Left lung (tissue), 10 donors: ENCODE data around the gene FRMD5. TPM values are rescaled to one million over a fixed set of nuclear protein-coding genes. Genes with fewer than 3 reads are reported as not detected.

ENCODE experiments used
- ATAC-seq: fragments of 200-7000 bp; cut with Tn5 transposase; one replicate; pipeline ENCODE4 v1.9.1; 2020; ENCODE audit warnings: moderate library complexity
- DNase-seq, 4 donors: peaks; one replicate each; pipeline ENCODE4 v3.0.0-alpha.2; 2013 to 2020
- H3K27ac ChIP-seq, 2 donors: fragments of 200-600 bp; sonication (generic) in 1 of 2; one replicate each; pipeline versions ENCODE4 v1.5.0 to v1.8.0; 2020 to 2021
- H3K27me3 ChIP-seq, 2 donors: fragments of 200-600 bp; sonication (generic) in 1 of 2; one replicate each; pipeline versions ENCODE4 v1.5.0 to v1.8.0; 2020 to 2021
- H3K36me3 ChIP-seq, 2 donors: fragments of 200-600 bp; sonication (generic) in 1 of 2; one replicate each; pipeline versions ENCODE4 v1.5.0 to v1.8.0; 2020 to 2021
- H3K4me1 ChIP-seq, 2 donors: fragments of 200-600 bp; one replicate each; pipeline ENCODE4 v1.8.0; 2021
- H3K4me3 ChIP-seq, 2 donors: fragments of 200-600 bp; sonication (generic) in 1 of 2; one replicate each; pipeline versions ENCODE4 v1.5.0 to v1.8.0; 2020 to 2021; ENCODE audit warnings: mild to moderate bottlenecking in 1 of 2
- H3K9me3 ChIP-seq, 2 donors: fragments of 200-600 bp; sonication (generic) in 1 of 2; one replicate each; pipeline versions ENCODE4 v1.5.0 to v1.8.0; 2020 to 2021
- intact Hi-C, 2 donors: fragments of 100-400 bp; cut with DNase I; formaldehyde crosslinking; loops; one replicate each; pipeline versions ENCODE4 v1.11.2 to v1.14.2; 2022
- polyA plus RNA-seq, 6 donors: library from polyadenylated mRNA; unstranded; fragments of 120-200 nt; gene quantifications; one replicate each; pipeline ENCODE4 v1.2.1, GENCODE V29; 2013; ENCODE audit not compliant: insufficient read length in 6 of 6
- total RNA-seq, 2 donors: library from RNA; stranded (reverse); fragmentation: NEBNext Ultra II Directional; extraction: Animal tissue kit (Norgen Biotek cat#: 25700); gene quantifications; one replicate each; pipeline ENCODE4 v1.2.1, GENCODE V29; 2021
- TF ChIP-seq, protein P1 (sequence below), 2 donors: fragments of 200-600 bp; sonication (generic) in 1 of 2; IDR thresholded peaks; one replicate each; pipeline versions ENCODE4 v1.5.0 to v1.8.0; 2021; ENCODE audit warnings: antibody characterized with exemption in 2 of 2
- donor health status: DM: no; HTN: yes; CAD: no.
- donor health status: DM: no; HTN: no; CAD: no.

FRMD5 gene
- total and polyA plus RNA-seq, 8 donors, result 1.5 to 4.4 (median 2.3) TPM

DNA sequence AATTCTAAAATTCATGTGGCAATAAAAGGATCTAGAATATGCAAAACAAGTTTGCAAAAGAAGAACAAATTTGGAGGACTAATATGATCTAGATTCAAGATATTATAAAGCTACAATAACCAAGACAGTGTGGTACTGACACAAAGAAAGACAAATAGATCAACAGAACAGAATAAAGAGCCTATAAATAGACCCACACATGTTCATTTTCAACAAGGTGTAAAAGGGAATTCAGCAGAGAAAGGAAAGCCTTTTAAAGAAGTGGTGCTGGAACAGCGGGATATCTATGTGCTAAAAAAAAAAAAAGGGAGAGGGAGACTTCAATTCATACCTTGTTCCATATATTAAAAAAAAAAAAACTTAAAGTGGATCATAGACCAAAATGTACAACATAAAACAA is 219.3 kb downstream of the FRMD5 start:
- intact Hi-C loops, result no loop called here
- H3K4me3 ChIP-seq, result no peak overlapping the region
- TF ChIP-seq, protein P1, sequence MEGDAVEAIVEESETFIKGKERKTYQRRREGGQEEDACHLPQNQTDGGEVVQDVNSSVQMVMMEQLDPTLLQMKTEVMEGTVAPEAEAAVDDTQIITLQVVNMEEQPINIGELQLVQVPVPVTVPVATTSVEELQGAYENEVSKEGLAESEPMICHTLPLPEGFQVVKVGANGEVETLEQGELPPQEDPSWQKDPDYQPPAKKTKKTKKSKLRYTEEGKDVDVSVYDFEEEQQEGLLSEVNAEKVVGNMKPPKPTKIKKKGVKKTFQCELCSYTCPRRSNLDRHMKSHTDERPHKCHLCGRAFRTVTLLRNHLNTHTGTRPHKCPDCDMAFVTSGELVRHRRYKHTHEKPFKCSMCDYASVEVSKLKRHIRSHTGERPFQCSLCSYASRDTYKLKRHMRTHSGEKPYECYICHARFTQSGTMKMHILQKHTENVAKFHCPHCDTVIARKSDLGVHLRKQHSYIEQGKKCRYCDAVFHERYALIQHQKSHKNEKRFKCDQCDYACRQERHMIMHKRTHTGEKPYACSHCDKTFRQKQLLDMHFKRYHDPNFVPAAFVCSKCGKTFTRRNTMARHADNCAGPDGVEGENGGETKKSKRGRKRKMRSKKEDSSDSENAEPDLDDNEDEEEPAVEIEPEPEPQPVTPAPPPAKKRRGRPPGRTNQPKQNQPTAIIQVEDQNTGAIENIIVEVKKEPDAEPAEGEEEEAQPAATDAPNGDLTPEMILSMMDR (IDR thresholded peaks at IDR 0.05), result no peak
- ATAC-seq (no peak), DNase-seq (no peak)
- peaks cover 0 to 4% of the 10 kb centered on the region in 2 donors for H3K9me3 ChIP-seq
- H3K27me3 ChIP-seq, result peaks cover 0 to 5% of the 10 kb centered on the region in 2 donors
- H3K36me3 ChIP-seq, result no peaks in the 10 kb centered on the region
- H3K27ac ChIP-seq, result no peak overlapping the region
- no peaks in the 10 kb centered on the region for H3K4me1 ChIP-seq

DNA sequence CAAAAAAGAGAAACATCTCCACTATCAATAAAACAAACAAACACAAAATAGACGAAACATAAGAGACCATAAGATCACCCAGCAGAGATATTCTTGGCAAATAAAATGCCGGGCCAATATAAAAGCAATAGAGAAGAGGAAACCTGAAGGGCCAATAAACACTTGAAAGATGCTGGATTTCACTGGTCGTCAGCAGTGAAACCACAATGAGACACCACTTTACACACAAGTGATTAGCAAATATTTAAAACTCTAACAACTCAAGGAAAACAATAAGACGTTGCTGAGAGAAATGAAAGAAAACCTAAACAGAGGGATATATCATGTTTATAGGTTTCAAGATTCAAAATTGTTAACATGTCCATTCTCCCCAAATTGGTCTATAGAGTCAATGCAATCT is 219.7 kb downstream of the FRMD5 start:
- H3K4me3 ChIP-seq, result no peak overlapping the region
- H3K9me3 ChIP-seq, result peaks cover 0 to 4% of the 10 kb centered on the region in 2 donors
- ATAC-seq (no peak), DNase-seq (no peak)
- no peaks in the 10 kb centered on the region for H3K4me1 ChIP-seq
- H3K27ac ChIP-seq, result no peak overlapping the region
- no peaks in the 10 kb centered on the region for H3K36me3 ChIP-seq
- TF ChIP-seq, protein P1 (IDR thresholded peaks at IDR 0.05), result no peak
- intact Hi-C loops, result no loop called here
- peaks cover 0 to 5% of the 10 kb centered on the region in 2 donors for H3K27me3 ChIP-seq

DNA sequence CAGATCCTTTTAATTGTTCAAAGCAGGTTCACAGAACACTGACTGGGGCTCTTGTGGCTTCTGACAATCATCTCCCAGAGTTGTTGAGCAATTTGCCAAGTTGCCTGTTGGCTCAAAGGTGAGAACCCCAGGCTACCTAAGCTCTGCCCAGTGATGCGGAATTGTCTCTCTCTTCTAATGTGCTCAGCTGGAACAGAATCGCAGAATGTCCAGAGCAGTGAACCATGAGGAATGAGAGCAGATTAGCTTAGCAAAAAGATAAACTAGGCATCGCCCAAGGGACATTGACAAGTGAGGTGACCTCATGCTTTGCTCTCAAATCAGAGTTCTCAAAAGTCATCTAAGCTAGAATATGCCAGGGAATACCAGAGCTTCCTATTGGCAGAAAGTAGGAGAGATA is 220.2 kb downstream of the FRMD5 start:
- ATAC-seq (no peak), DNase-seq (no peak)
- Histone ChIP-seq H3K27me3 (peaks cover 0 to 5% of the 10 kb centered on the region in 2 donors), H3K27ac (no peak overlapping the region), H3K4me3 (no peak overlapping the region), H3K9me3 (peaks cover 0 to 4% of the 10 kb centered on the region in 2 donors), H3K36me3 (no peaks in the 10 kb centered on the region), H3K4me1 (no peaks in the 10 kb centered on the region)
- TF ChIP-seq, protein P1 (IDR thresholded peaks at IDR 0.05), result no peak
- intact Hi-C loops, result no loop called here

DNA sequence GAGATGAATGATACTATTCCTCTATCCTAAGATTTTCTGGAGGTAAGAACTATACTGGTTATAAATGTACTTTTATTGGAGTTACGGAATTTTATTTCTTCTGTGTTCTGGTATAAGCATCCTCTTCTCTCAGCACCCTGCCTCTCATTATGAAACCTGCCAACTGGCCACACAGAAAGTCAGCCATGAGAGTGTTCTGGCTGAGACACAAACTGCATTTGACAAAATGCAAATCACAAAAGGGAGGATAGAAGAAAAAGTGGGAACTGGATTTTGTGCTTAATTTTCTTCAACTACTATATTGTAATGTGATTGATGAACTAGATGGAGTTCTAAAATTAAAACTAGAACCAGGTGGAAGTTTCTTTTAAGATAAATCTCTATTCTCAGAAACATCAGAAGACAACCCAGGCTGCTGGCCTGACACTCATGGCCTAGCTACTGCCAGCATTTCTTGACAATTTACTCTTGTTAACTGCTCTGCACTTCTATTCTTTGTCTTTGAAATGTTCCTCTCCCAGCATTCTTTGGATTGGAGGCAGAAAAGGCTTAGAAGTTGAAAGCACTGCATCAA is 225.2 kb downstream of the FRMD5 start:
- Histone ChIP-seq H3K27ac (no peak overlapping the region), H3K4me1 (no peaks in the 10 kb centered on the region), H3K9me3 (no peaks in the 10 kb centered on the region), H3K27me3 (no peaks in the 10 kb centered on the region), H3K4me3 (no peak overlapping the region), H3K36me3 (no peaks in the 10 kb centered on the region)
- DNase-seq (no peak), ATAC-seq (no peak)
- intact Hi-C loops, result no loop called here
- TF ChIP-seq, protein P1 (IDR thresholded peaks at IDR 0.05), result no peak

DNA sequence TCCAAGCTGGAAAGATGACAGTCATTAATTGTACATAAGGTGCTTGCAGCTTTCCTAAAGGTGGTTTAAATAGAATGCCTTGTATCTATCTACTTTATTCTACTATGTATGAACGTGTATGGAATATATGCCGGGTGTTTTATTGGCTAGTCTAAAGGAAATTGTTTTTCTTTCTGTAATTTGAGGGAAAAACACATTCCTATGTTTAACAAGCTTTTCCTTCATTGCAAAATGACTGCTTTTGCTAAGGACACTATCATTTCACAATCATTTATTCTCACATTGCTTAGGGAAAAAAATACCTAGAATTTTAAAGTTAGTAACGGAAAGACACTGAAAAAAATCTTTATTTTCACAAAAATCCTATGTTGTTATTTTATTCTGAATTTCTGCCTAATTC is 226.5 kb downstream of the FRMD5 start:
- intact Hi-C loops, result no loop called here
- TF ChIP-seq, protein P1 (IDR thresholded peaks at IDR 0.05), result no peak

More for the DNA sequence above, 226.5 kb downstream of the FRMD5 start:
- no peak for DNase-seq
- Histone ChIP-seq H3K4me1 (no peaks in the 10 kb centered on the region), H3K36me3 (no peaks in the 10 kb centered on the region), H3K27ac (no peak overlapping the region), H3K9me3 (no peaks in the 10 kb centered on the region), H3K4me3 (no peak overlapping the region), H3K27me3 (no peaks in the 10 kb centered on the region)
- no peak for ATAC-seq
